Measurements from ENCODE around the gene XYLT2. TPM values are rescaled to one million over a fixed set of nuclear protein-coding genes. Genes with fewer than 3 reads are reported as not detected.

Gene XYLT2
- total RNA-seq, 2 donors from 2014 or later: 54.1 to 65.9 TPM

- DNase-seq: peak; percentile 36
- Histone ChIP-seq H3K36me3 (ENCODE audit: control insufficient read depth, insufficient read depth, low read length) (no peaks in the 10 kb centered on the region), H3K9ac (ENCODE audit: extremely low read depth, low read length, poor library complexity, severe bottlenecking) (no peak overlapping the region), H3K4me1 (ENCODE audit: control insufficient read depth, insufficient read depth, low read length) (no peaks in the 10 kb centered on the region), H3K27ac (ENCODE audit: low read depth, low read length) (no peak overlapping the region), H3K4me3 (ENCODE audit: low read length) (no peak overlapping the region), H3K9me3 (ENCODE audit: control insufficient read depth, low read length) (no peaks in the 10 kb centered on the region), H3K27me3 (ENCODE audit: control insufficient read depth, insufficient read depth, low read length, poor library complexity, severe bottlenecking) (no peaks in the 10 kb centered on the region)
- Mint-ChIP-seq H3K4me3 (no peak overlapping the region), H3K9me3 (no peaks in the 10 kb centered on the region), H3K4me1 (peaks cover 24% of the 10 kb centered on the region), H3K36me3 (ENCODE audit: low read depth) (no peaks in the 10 kb centered on the region), H3K27ac (no peak overlapping the region), H3K27me3 (ENCODE audit: insufficient read depth) (peaks cover under 1% of the 10 kb centered on the region)
- 85 to 92% methylated on average over 3 to 5 of the region's 5 CpGs for WGBS, 2 experiments (ENCODE audit: insufficient coverage in 1 of 2, insufficient read length in 1 of 2)
- no peak for TF ChIP-seq CTCF (conservative IDR thresholded peaks at IDR 0.05)
Measured at GRCh38 chr17:50406578-50406977, 60.7 kb downstream of the XYLT2 start.

GRCh38 chr17:50407921-50408320 is 62.0 kb downstream of the XYLT2 start:
- no peak overlapping the region for H3K27ac ChIP-seq (ENCODE audit: low read depth, low read length)
- Mint-ChIP-seq H3K27ac (no peak overlapping the region), H3K4me3 (no peak overlapping the region), H3K27me3 (ENCODE audit: insufficient read depth) (peaks cover 6% of the 10 kb centered on the region), H3K4me1 (peaks cover 24% of the 10 kb centered on the region), H3K9me3 (peaks cover 5% of the 10 kb centered on the region), H3K36me3 (ENCODE audit: low read depth) (no peaks in the 10 kb centered on the region)
- TF ChIP-seq CTCF (conservative IDR thresholded peaks at IDR 0.05): no peak
- no peaks in the 10 kb centered on the region for H3K4me1 ChIP-seq (ENCODE audit: control insufficient read depth, insufficient read depth, low read length)
- no peak for DNase-seq
- H3K36me3 ChIP-seq (ENCODE audit: control insufficient read depth, insufficient read depth, low read length): no peaks in the 10 kb centered on the region
- no peaks in the 10 kb centered on the region for H3K27me3 ChIP-seq (ENCODE audit: control insufficient read depth, insufficient read depth, low read length, poor library complexity, severe bottlenecking)
- H3K9me3 ChIP-seq (ENCODE audit: control insufficient read depth, low read length): peaks cover 5% of the 10 kb centered on the region
- no peak overlapping the region for H3K4me3 ChIP-seq (ENCODE audit: low read length)
- WGBS, 2 experiments (ENCODE audit: insufficient coverage in 1 of 2, insufficient read length in 1 of 2): 90 to 96% methylated on average over 4 of the region's 4 CpGs
- H3K9ac ChIP-seq (ENCODE audit: extremely low read depth, low read length, poor library complexity, severe bottlenecking): no peak overlapping the region

Other genes starting within 250 kb of the XYLT2 start
- gene SAMD14, start 216.0 kb upstream of the XYLT2 start, total RNA-seq: 10 to 100 TPM in 1 of 2 donors, 1 to 10 TPM in 1; 9.5 to 23.2 TPM
- 10 to 100 TPM; 24.1 to 34.6 TPM for gene PPP1R9B, start 195.4 kb upstream of the XYLT2 start, total RNA-seq
- 1 to 10 TPM in 1 of 2 donors, under 1 TPM in 1; 0.51 to 2.6 TPM for gene SGCA, start 180.1 kb upstream of the XYLT2 start, total RNA-seq
- gene COL1A1, start 144.5 kb upstream of the XYLT2 start, total RNA-seq: 10 to 100 TPM; 62.2 to 85.6 TPM
- 10 to 100 TPM; 34.3 to 35.8 TPM for gene TMEM92, start 71.7 kb upstream of the XYLT2 start, total RNA-seq
- gene MRPL27, start 27.1 kb downstream of the XYLT2 start, total RNA-seq: 10 to 100 TPM; 70.9 to 76.7 TPM
- 10 to 100 TPM; 14.1 to 26.8 TPM for gene EME1, start 27.1 kb downstream of the XYLT2 start, total RNA-seq
- 10 to 100 TPM; 87.9 to 98.2 TPM for gene LRRC59, start 51.4 kb downstream of the XYLT2 start, total RNA-seq
- 10 to 100 TPM; 61.7 to 76.5 TPM for gene ACSF2, start 80.1 kb downstream of the XYLT2 start, total RNA-seq
- gene CHAD, start 122.8 kb downstream of the XYLT2 start, total RNA-seq: under 1 TPM in 1 of 2 donors, not detected in 1; 0.15 TPM
- gene RSAD1, start 132.7 kb downstream of the XYLT2 start, total RNA-seq: 10 to 100 TPM; 26.6 to 35.8 TPM
- gene MYCBPAP, start 162.3 kb downstream of the XYLT2 start, total RNA-seq: 1 to 10 TPM; 3.5 to 7.1 TPM
- gene EPN3, start 186.6 kb downstream of the XYLT2 start, total RNA-seq: under 1 TPM in 1 of 2 donors, not detected in 1; 0.66 TPM
- gene SPATA20, start 201.0 kb downstream of the XYLT2 start, total RNA-seq: 10 to 100 TPM; 40.4 to 40.5 TPM
- gene CACNA1G, start 214.6 kb downstream of the XYLT2 start, total RNA-seq: 1 to 10 TPM in 1 of 2 donors, under 1 TPM in 1; 0.84 to 1.1 TPM

Measured in endodermal cell (in vitro differentiated cells).